ENCODE results near the gene TBCK. TPM values are rescaled to one million over a fixed set of nuclear protein-coding genes. Genes with fewer than 3 reads are reported as not detected.
"Not testable (repeated sequence)": the region's sequence is repeated elsewhere in the genome, so short reads cannot be mapped to it uniquely, and the experiment has no call there.

Gene TBCK
- total RNA-seq, 2 donors from 2014 or later, result 15.7 to 18.8 TPM

GRCh38 chr4:106142616-106143127, 173.3 kb downstream of the TBCK start:
- Histone ChIP-seq H3K36me3 (no peaks in the 10 kb centered on the region), H3K27me3 (no peaks in the 10 kb centered on the region), H3K4me3 (no peak overlapping the region), H3K4me1 (no peaks in the 10 kb centered on the region), H3K9me3 (no peaks in the 10 kb centered on the region), H3K27ac (no peak overlapping the region)
- no peak for TF ChIP-seq CTCF (IDR thresholded peaks at IDR 0.05)
- DNase-seq (ENCODE audit: low spot score), result no peak

- Histone ChIP-seq H3K4me1 (no peaks in the 10 kb centered on the region), H3K27me3 (no peaks in the 10 kb centered on the region), H3K9me3 (no peaks in the 10 kb centered on the region), H3K4me3 (no peak overlapping the region), H3K27ac (no peak overlapping the region), H3K36me3 (no peaks in the 10 kb centered on the region)
- DNase-seq (ENCODE audit: low spot score), result no peak
- no peak for TF ChIP-seq CTCF (IDR thresholded peaks at IDR 0.05)
Observed at GRCh38 chr4:106140601-106141000, 175.4 kb downstream of the TBCK start.

DNA sequence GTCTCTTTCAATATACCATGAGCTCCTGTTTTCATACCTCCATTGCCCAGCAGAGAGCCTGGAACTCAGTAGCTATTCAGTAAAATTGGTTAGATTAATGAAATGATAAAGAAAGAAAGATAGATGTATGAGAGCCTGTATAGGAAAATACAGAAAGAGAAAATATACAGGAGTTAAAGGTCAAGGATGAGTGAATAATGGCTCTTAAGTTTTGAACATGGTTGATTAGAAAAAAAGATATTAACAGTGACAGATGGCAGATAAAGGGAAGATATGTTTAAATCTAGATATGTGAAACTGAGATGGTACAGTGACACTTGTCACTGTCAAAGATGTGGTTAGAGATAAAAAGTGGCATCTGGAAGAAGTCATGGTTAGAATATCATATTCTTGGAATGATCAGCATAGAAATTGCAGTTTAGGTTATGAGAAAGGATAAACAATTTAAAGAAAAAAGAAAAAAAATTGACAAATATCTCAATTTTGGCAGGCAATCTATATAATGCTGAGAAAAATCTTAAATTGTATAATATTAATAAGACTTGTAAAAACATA, 179.2 kb downstream of the TBCK start:
- DNase-seq (ENCODE audit: low spot score), result no peak
- no peaks in the 10 kb centered on the region for H3K9me3 ChIP-seq
- H3K27ac ChIP-seq, result no peak overlapping the region
- H3K36me3 ChIP-seq, result no peaks in the 10 kb centered on the region
- H3K4me3 ChIP-seq, result no peak overlapping the region
- TF ChIP-seq CTCF (IDR thresholded peaks at IDR 0.05), result no peak
- no peaks in the 10 kb centered on the region for H3K27me3 ChIP-seq
- H3K4me1 ChIP-seq, result no peaks in the 10 kb centered on the region

DNA sequence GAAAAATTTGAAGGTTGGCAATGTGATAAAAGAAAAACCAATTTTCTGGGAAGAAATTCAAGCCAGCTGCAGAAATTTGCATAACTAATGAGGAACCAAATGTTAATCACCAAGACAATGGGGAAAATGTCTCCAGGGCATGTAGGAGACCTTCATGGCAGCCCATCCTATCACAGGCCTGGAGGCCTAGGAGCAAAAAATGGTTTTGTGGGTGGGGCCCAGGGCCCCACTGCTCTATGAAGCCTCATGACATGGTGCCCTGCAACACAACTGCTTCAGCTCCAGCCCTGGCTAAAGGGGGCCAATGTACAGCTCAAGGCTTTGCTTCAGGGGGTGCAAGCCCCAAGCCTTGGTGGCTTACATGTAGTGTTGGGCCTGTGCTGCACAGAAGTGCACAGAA, 184.0 kb downstream of the TBCK start:
- no peak for TF ChIP-seq CTCF (IDR thresholded peaks at IDR 0.05)
- no peaks in the 10 kb centered on the region for H3K4me1 ChIP-seq
- H3K9me3 ChIP-seq, result no peaks in the 10 kb centered on the region
- H3K27me3 ChIP-seq, result no peaks in the 10 kb centered on the region
- DNase-seq (ENCODE audit: low spot score), result no peak
- no peak overlapping the region for H3K4me3 ChIP-seq
- H3K36me3 ChIP-seq, result no peaks in the 10 kb centered on the region
- no peak overlapping the region for H3K27ac ChIP-seq

DNA sequence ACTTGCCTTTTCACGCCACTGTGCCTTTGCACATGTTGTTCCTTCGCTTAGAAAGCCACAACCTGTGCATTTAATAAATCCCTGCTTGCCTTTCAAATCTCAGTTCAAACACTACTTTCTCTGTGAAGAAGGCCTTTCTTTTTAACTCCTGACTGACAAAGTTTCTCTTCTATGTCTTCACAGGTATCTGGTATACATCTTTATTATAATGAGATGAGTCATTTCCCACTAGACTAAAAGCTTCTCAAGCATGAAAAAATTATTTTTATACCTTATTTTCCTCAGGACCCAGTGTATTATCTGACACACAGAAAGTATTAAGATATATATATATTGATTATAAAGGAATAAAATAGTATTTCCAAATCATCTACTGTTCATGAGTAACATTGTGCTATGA, 189.9 kb downstream of the TBCK start:
- Histone ChIP-seq H3K9me3 (no peaks in the 10 kb centered on the region), H3K27ac (no peak overlapping the region), H3K36me3 (no peaks in the 10 kb centered on the region), H3K4me3 (no peak overlapping the region), H3K4me1 (no peaks in the 10 kb centered on the region), H3K27me3 (no peaks in the 10 kb centered on the region)
- no peak for DNase-seq (ENCODE audit: low spot score)
- TF ChIP-seq CTCF (IDR thresholded peaks at IDR 0.05), result no peak

DNA sequence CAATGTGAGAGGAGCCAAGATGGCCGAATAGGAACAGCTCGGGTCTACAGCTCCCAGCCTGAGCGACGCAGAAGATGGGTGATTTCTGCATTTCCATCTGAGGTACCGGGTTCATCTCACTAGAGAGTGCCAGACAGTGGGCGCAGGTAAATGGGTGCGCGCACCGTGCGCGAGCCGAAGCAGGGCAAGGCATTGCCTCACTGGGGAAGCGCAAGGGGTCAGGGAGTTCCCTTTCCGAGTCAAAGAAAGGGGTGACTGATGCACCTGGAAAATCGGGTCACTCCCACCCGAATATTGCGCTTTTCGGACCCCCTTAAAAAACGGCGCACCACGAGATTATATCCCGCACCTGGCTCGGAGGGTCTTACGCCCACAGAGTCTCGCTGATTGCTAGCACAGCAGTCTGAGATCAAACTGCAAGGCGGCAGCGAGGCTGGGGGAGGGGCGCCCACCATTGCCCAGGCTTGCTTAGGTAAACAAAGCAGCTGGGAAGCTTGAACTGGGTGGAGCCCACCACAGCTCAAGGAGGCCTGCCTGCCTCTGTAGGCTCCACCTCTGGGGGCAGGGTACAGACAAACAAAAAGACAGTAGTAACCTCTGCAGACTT, 196.0 kb downstream of the TBCK start:
- H3K27ac ChIP-seq, H3K36me3 ChIP-seq: not testable (repeated sequence)

More for the DNA sequence above, 196.0 kb downstream of the TBCK start:
- H3K4me1 ChIP-seq; H3K4me3 ChIP-seq; H3K9me3 ChIP-seq; DNase-seq (ENCODE audit: low spot score); H3K27me3 ChIP-seq: not testable (repeated sequence)
